Endothelial cell of umbilical vein (primary cell): Measurements from ENCODE around the gene DENND2C. TPM values are rescaled to one million over a fixed set of nuclear protein-coding genes. Genes with fewer than 3 reads are reported as not detected.

ENCODE experiments used
- BruUV-seq: library from RNA; stranded (reverse); fragments of 400-500 nt; replicated peaks from 2 replicates; lab custom pipeline; 2021; lab: Mats Ljungman, UMichigan
- CTCF ChIA-PET: fragments of 300-600, 350-600 bp; sonication (Branson Sonifier 250); formaldehyde crosslinking; loops from one replicate; lab custom pipeline; 2021; ENCODE audit warnings: antibody characterized with exemption, inconsistent platforms; lab: Charles Lee
- POLR2A ChIA-PET: fragments of 300-600, 350-600 bp; sonication (Branson Sonifier 250); formaldehyde crosslinking; loops from one replicate; lab custom pipeline; 2021; ENCODE audit warnings: antibody characterized with exemption, inconsistent platforms; lab: Charles Lee
- DNase-seq: peaks from one replicate; pipeline ENCODE4 v3.0.0-alpha.2; 2011; ENCODE audit warnings: low read depth, low spot score
- FAIRE-seq: peaks from 2 replicates; lab custom pipeline; 2011; peaks lifted over from hg19 to GRCh38; lab: Jason Lieb, UNC
- H2AFZ ChIP-seq: 2 replicates; pipeline ENCODE4 v1.6.0; 2012; ENCODE audit warnings: low read depth, low read length, control low read depth, inconsistent platforms
- H3K27ac ChIP-seq: 2 replicates; pipeline ENCODE4 v1.5.1; 2011; ENCODE audit warnings: low read depth, mild to moderate bottlenecking, control low read depth, low read length, moderate library complexity; ENCODE audit not compliant: insufficient read depth
- H3K27me3 ChIP-seq, 2 experiments: 2 replicates each; pipeline versions ENCODE4 v1.6.0 to v1.6.1; 2011; ENCODE audit warnings: low read length in 2 of 2, mixed read lengths in 1 of 2; ENCODE audit not compliant: control insufficient read depth in 2 of 2, insufficient read depth in 2 of 2
- H3K36me3 ChIP-seq, 2 experiments: 2 replicates in 1 of 2; 3 replicates in 1 of 2; pipeline ENCODE4 v1.5.1; 2011; ENCODE audit warnings: low read length in 2 of 2, mild to moderate bottlenecking in 1 of 2, moderate library complexity in 1 of 2; ENCODE audit not compliant: control insufficient read depth in 2 of 2, insufficient read depth in 2 of 2; ENCODE audit errors: extremely low read depth in 1 of 2
- H3K4me1 ChIP-seq: 3 replicates; pipeline ENCODE4 v1.5.1; 2011; ENCODE audit warnings: mild to moderate bottlenecking, low read length; ENCODE audit not compliant: control insufficient read depth, insufficient read depth; ENCODE audit errors: extremely low read depth
- H3K4me2 ChIP-seq: 2 replicates; pipeline ENCODE4 v1.6.1; 2011; ENCODE audit warnings: low read length, control low read depth, mixed read lengths; ENCODE audit not compliant: insufficient read depth
- H3K4me3 ChIP-seq, 3 experiments: fragments of 200-600 bp in 1 of 3; sonication (generic), shearing (Covaris generic) in 1 of 3; replicated peaks in 1 of 3; 2 replicates each; pipeline ENCODE4 v1.5.1; 2011 to 2016; ENCODE audit warnings: control low read depth in 3 of 3, low read length in 3 of 3, mild to moderate bottlenecking in 2 of 3, inconsistent platforms in 1 of 3, low read depth in 1 of 3, moderate library complexity in 1 of 3; ENCODE audit not compliant: insufficient read depth in 1 of 3
- H3K79me2 ChIP-seq: 2 replicates; pipeline ENCODE4 v1.6.0; 2012; ENCODE audit warnings: low read length, inconsistent platforms; ENCODE audit not compliant: control insufficient read depth, insufficient read depth
- H3K9ac ChIP-seq: replicated peaks from 2 replicates; pipeline ENCODE3; 2011; ENCODE audit warnings: low read length, control low read depth; ENCODE audit not compliant: insufficient read depth; ENCODE audit errors: extremely low read depth
- H3K9me1 ChIP-seq: replicated peaks from 3 replicates; pipeline ENCODE4 v1.6.0; 2011; ENCODE audit warnings: mild to moderate bottlenecking, low read length; ENCODE audit not compliant: control insufficient read depth, insufficient read depth; ENCODE audit errors: extremely low read depth
- H3K9me3 ChIP-seq: replicated peaks from 2 replicates; pipeline ENCODE4 v1.5.1; 2012; ENCODE audit warnings: low read length, inconsistent platforms; ENCODE audit not compliant: control insufficient read depth, insufficient read depth
- H4K20me1 ChIP-seq: replicated peaks from 2 replicates; pipeline ENCODE3; 2011; ENCODE audit warnings: mild to moderate bottlenecking, low read length; ENCODE audit not compliant: control insufficient read depth, insufficient read depth; ENCODE audit errors: extremely low read depth
- CTCF ChIP-seq, 2 donors: IDR thresholded peaks; 1 replicate in 1 of 2; 2 replicates in 1 of 2; pipeline ENCODE4 v1.5.1; 2011; ENCODE audit warnings: low read length in 2 of 2, mild to moderate bottlenecking in 2 of 2, moderate library complexity in 2 of 2, control low read depth in 1 of 2, inconsistent platforms in 1 of 2, low read depth in 1 of 2; ENCODE audit not compliant: insufficient read depth in 1 of 2; ENCODE audit errors: extremely low read depth in 1 of 2
- EZH2 ChIP-seq: IDR thresholded peaks from 2 replicates; pipeline ENCODE4 v1.6.1; 2012; ENCODE audit warnings: borderline replicate concordance, low read depth, mild to moderate bottlenecking, moderate library complexity, low read length, inconsistent platforms; ENCODE audit not compliant: severe bottlenecking
- FOS ChIP-seq: IDR thresholded peaks from 2 replicates; pipeline ENCODE4 v1.6.1; 2011; ENCODE audit warnings: mild to moderate bottlenecking, low read length, moderate library complexity, borderline replicate concordance; ENCODE audit not compliant: insufficient read depth
- GATA2 ChIP-seq: IDR thresholded peaks from 2 replicates; pipeline ENCODE4 v1.7.0; 2011; ENCODE audit warnings: low read depth, mild to moderate bottlenecking, moderate library complexity, mixed read lengths, low read length; ENCODE audit not compliant: insufficient read length, insufficient read depth
- JUN ChIP-seq: IDR thresholded peaks from 2 replicates; pipeline ENCODE4 v1.6.1; 2011; ENCODE audit warnings: borderline replicate concordance, low read depth; ENCODE audit not compliant: insufficient read length, insufficient read depth
- MAX ChIP-seq: IDR thresholded peaks from 2 replicates; pipeline ENCODE4 v1.6.1; 2011; ENCODE audit not compliant: insufficient read depth, insufficient read length
- MYC ChIP-seq: IDR thresholded peaks from one replicate; pipeline ENCODE4 v1.6.1; 2011; ENCODE audit warnings: mild to moderate bottlenecking, low read depth, low read length
- POLR2A ChIP-seq: IDR thresholded peaks from 2 replicates; pipeline ENCODE4 v1.6.1; 2012; ENCODE audit warnings: low read depth, mild to moderate bottlenecking, control low read depth, low read length
- POLR2AphosphoS5 ChIP-seq: IDR thresholded peaks from 2 replicates; pipeline ENCODE4 v1.6.1; 2012; ENCODE audit warnings: low read depth, mild to moderate bottlenecking, control low read depth, low read length, moderate library complexity; ENCODE audit not compliant: insufficient read depth
- dilution Hi-C: fragments of 300-500 bp; cut with MboI; formaldehyde crosslinking; loops from one replicate; pipeline ENCODE4 v1.15.0; 2019; ENCODE audit warnings: low sequenced_read_pairs; ENCODE audit not compliant: extremely low pct_ligation_motif_present
- intact Hi-C: fragments of 100-400 bp; cut with micrococcal nuclease; formaldehyde crosslinking; loops from one replicate; pipeline ENCODE4 v1.10.0; 2022
- polyA plus RNA-seq, 4 experiments: library from polyadenylated mRNA; depleted of rRNA in 3 of 4; stranded (reverse) in 3 of 4; unstranded in 1 of 4; fragments of >200 nt; gene quantifications; 2 replicates each; pipeline versions ENCODE4 v1.2.1 to v1.2.3, GENCODE V29; 2011 to 2012; ENCODE audit warnings: missing spikeins in 1 of 4
- total RNA-seq: library from RNA; stranded (reverse); gene quantifications from 2 replicates; pipeline ENCODE4 v1.2.3, GENCODE V29; 2021

The DENND2C gene
- total and polyA plus RNA-seq, 2 donors (not counting 3 experiments of a cell fraction or from before 2014, with no cell fraction given) = 0.12 to 0.22 TPM

- intact Hi-C loops = no loop called here
- H3K9ac ChIP-seq = no peak overlapping the region
- dilution Hi-C loops = no loop called here
- DNase-seq (no peak), FAIRE-seq (no peak)
- no peak overlapping the region for H3K4me3 ChIP-seq
- H3K9me3 ChIP-seq = no peaks in the 10 kb centered on the region
- no peaks in the 10 kb centered on the region for H3K27me3 ChIP-seq
- no peaks in the 10 kb centered on the region for H3K4me1 ChIP-seq
- no peak overlapping the region for H3K4me2 ChIP-seq
- no peak overlapping the region for H3K27ac ChIP-seq
- BruUV-seq = no TSS peak
- TF ChIP-seq CTCF (IDR thresholded peaks at IDR 0.05; ENCODE audit: extremely low read depth in 1 of 2, insufficient read depth in 1 of 2, low read depth in 1 of 2, low read length in 2 of 2) (no peak), EZH2 (no peak), FOS (no peak), MYC (no peak), POLR2AphosphoS5 (no peak), JUN (no peak), GATA2 (no peak), MAX (no peak), POLR2A (no peak)
- H4K20me1 ChIP-seq = no peaks in the 10 kb centered on the region
- H3K36me3 ChIP-seq = no peaks in the 10 kb centered on the region
- no peaks in the 10 kb centered on the region for H3K9me1 ChIP-seq
- no peaks in the 10 kb centered on the region for H3K79me2 ChIP-seq
- H2AFZ ChIP-seq = no peak overlapping the region
- CTCF ChIA-PET = interaction anchor here (1.4 kb wide), 1 partner anchor 9 kb away, joined by 3 read pairs; no protein-coding TSS in a partner anchor
- POLR2A ChIA-PET = no interaction called here
Measured at GRCh38 chr1:114561333-114561732, 108.5 kb downstream of the DENND2C start.
